H1 (cell line): ENCODE data around the gene HAS3. TPM values are rescaled to one million over a fixed set of nuclear protein-coding genes. Genes with fewer than 3 reads are reported as not detected.

Experiments used
- CTCF ChIA-PET: fragments of 300-600 bp; sonication (Branson Sonifier 250); formaldehyde crosslinking; loops from one replicate; lab custom pipeline; 2021; ENCODE audit not compliant: partially characterized antibody; lab: Charles Lee
- POLR2A ChIA-PET: fragments of 300-600 bp; sonication (Branson Sonifier 250); formaldehyde crosslinking; loops from one replicate; lab custom pipeline; 2021; ENCODE audit warnings: inconsistent platforms; ENCODE audit not compliant: partially characterized antibody; lab: Charles Lee
- DNase-seq, 2 experiments: peaks; one replicate each; pipeline versions ENCODE4 v3.0.0 to v3.0.0-alpha.2; 2010 to 2022; ENCODE audit warnings: low spot score in 2 of 2, low read depth in 1 of 2, mixed read lengths in 1 of 2
- FAIRE-seq: peaks from 2 replicates; lab custom pipeline; 2011; peaks lifted over from hg19 to GRCh38; lab: Jason Lieb, UNC
- H2AFZ ChIP-seq: 2 replicates; pipeline ENCODE4 v1.8.1; 2012; ENCODE audit warnings: low read length, inconsistent platforms
- H2AK5ac ChIP-seq: 2 replicates; pipeline ENCODE4 v1.6.1; 2013; ENCODE audit warnings: low read depth, low read length
- H2BK120ac ChIP-seq: replicated peaks from 2 replicates; pipeline ENCODE3; 2013; ENCODE audit warnings: low read depth, low read length, inconsistent platforms
- H2BK12ac ChIP-seq: 2 replicates; pipeline ENCODE4 v1.6.1; 2013; ENCODE audit warnings: low read depth, low read length
- H2BK15ac ChIP-seq: 2 replicates; pipeline ENCODE4 v1.6.1; 2013; ENCODE audit warnings: low read length
- H2BK20ac ChIP-seq: 2 replicates; pipeline ENCODE4 v1.6.1; 2013; ENCODE audit warnings: low read length
- H2BK5ac ChIP-seq: 2 replicates; pipeline ENCODE4 v1.6.1; 2013; ENCODE audit warnings: low read depth, low read length
- H3K14ac ChIP-seq: 2 replicates; pipeline ENCODE4 v1.6.1; 2013; ENCODE audit warnings: inconsistent platforms; ENCODE audit not compliant: insufficient read length
- H3K18ac ChIP-seq: 2 replicates; pipeline ENCODE4 v1.6.1; 2013; ENCODE audit warnings: low read length; ENCODE audit errors: extremely low read depth
- H3K23ac ChIP-seq: 2 replicates; pipeline ENCODE4 v1.6.1; 2013; ENCODE audit warnings: inconsistent platforms; ENCODE audit not compliant: insufficient read length
- H3K23me2 ChIP-seq: 2 replicates; pipeline ENCODE4 v1.6.1; 2013; ENCODE audit warnings: low read depth, low read length
- H3K27ac ChIP-seq: 2 replicates; pipeline ENCODE4 v1.6.1; 2011; ENCODE audit warnings: low read depth, low read length, inconsistent platforms
- H3K27me3 ChIP-seq, 4 experiments: replicated peaks in 1 of 4; 1 replicate in 1 of 4; 2 replicates in 3 of 4; pipeline versions ENCODE4 v1.6.1 to v1.8.1; 2011 to 2013; ENCODE audit warnings: low read length in 3 of 4, mild to moderate bottlenecking in 3 of 4, inconsistent platforms in 2 of 4, mixed read lengths in 2 of 4, moderate library complexity in 1 of 4; ENCODE audit not compliant: control insufficient read depth in 3 of 4, insufficient read depth in 3 of 4; ENCODE audit errors: extremely low read depth in 1 of 4
- H3K36me3 ChIP-seq, 4 experiments: 2 replicates each; pipeline versions ENCODE4 v1.6.1 to v1.8.1; 2011 to 2013; ENCODE audit warnings: mild to moderate bottlenecking in 4 of 4, low read length in 3 of 4, moderate library complexity in 2 of 4, control low read depth in 1 of 4, inconsistent platforms in 1 of 4; ENCODE audit not compliant: insufficient read depth in 4 of 4, control insufficient read depth in 2 of 4
- H3K4ac ChIP-seq: replicated peaks from 2 replicates; pipeline ENCODE3; 2013; ENCODE audit warnings: low read length, low read depth, mixed read lengths, inconsistent platforms; ENCODE audit not compliant: insufficient read length
- H3K4me1 ChIP-seq, 4 experiments: replicated peaks in 1 of 4; 1 replicate in 1 of 4; 2 replicates in 3 of 4; pipeline versions ENCODE4 v1.6.1 to v1.8.1; 2011 to 2013; ENCODE audit warnings: low read length in 3 of 4, inconsistent platforms in 2 of 4, mixed read lengths in 1 of 4; ENCODE audit not compliant: insufficient read depth in 4 of 4, control insufficient read depth in 3 of 4
- H3K4me2 ChIP-seq, 2 experiments: 2 replicates each; pipeline versions ENCODE4 v1.6.1 to v1.8.1; 2011 to 2013; ENCODE audit warnings: low read depth in 2 of 2, low read length in 2 of 2, control low read depth in 1 of 2, inconsistent platforms in 1 of 2, mild to moderate bottlenecking in 1 of 2; ENCODE audit not compliant: insufficient read depth in 1 of 2
- H3K4me3 ChIP-seq, 4 experiments: fragments of 200-600, 300-600 bp in 1 of 4; sonication (generic), shearing (Covaris generic), sonication (Bioruptor Twin) in 1 of 4; 2 replicates each; pipeline versions ENCODE4 v1.5.1 to v1.8.1; 2011 to 2016; ENCODE audit warnings: low read length in 4 of 4, low read depth in 3 of 4, control low read depth in 2 of 4, inconsistent platforms in 2 of 4, mild to moderate bottlenecking in 2 of 4, mixed read lengths in 1 of 4, moderate library complexity in 1 of 4; ENCODE audit not compliant: insufficient read depth in 2 of 4; ENCODE audit errors: extremely low read depth in 1 of 4
- H3K56ac ChIP-seq: replicated peaks from 2 replicates; pipeline ENCODE3; 2013; ENCODE audit warnings: low read depth, mild to moderate bottlenecking, mixed read lengths, low read length, inconsistent platforms; ENCODE audit not compliant: insufficient read length
- H3K79me1 ChIP-seq: 2 replicates; pipeline ENCODE4 v1.6.1; 2013; ENCODE audit warnings: low read depth, low read length, control low read depth
- H3K79me2 ChIP-seq, 2 experiments: 2 replicates each; pipeline versions ENCODE4 v1.6.1 to v1.8.1; 2012 to 2013; ENCODE audit warnings: low read length in 2 of 2, mild to moderate bottlenecking in 2 of 2, inconsistent platforms in 1 of 2; ENCODE audit not compliant: insufficient read depth in 2 of 2, control insufficient read depth in 1 of 2
- H3K9ac ChIP-seq, 4 experiments: replicated peaks in 1 of 4; 1 replicate in 1 of 4; 2 replicates in 3 of 4; pipeline versions ENCODE4 v1.6.1 to v1.8.1; 2011 to 2013; ENCODE audit warnings: low read depth in 3 of 4, low read length in 3 of 4, control low read depth in 2 of 4, mild to moderate bottlenecking in 2 of 4, moderate library complexity in 2 of 4, inconsistent platforms in 1 of 4; ENCODE audit errors: extremely low read depth in 1 of 4
- H3K9me3 ChIP-seq, 2 experiments: 2 replicates each; pipeline versions ENCODE4 v1.6.1 to v1.8.1; 2012 to 2013; ENCODE audit warnings: mild to moderate bottlenecking in 2 of 2, moderate library complexity in 2 of 2, control low read depth in 1 of 2, inconsistent platforms in 1 of 2, low read depth in 1 of 2, low read length in 1 of 2, mixed read lengths in 1 of 2; ENCODE audit not compliant: insufficient read depth in 2 of 2
- H4K20me1 ChIP-seq, 2 experiments: replicated peaks in 1 of 2; 2 replicates each; pipeline versions ENCODE3 to v1.8.1; 2011 to 2013; ENCODE audit warnings: inconsistent platforms in 2 of 2, low read length in 2 of 2, mild to moderate bottlenecking in 1 of 2; ENCODE audit not compliant: insufficient read depth in 2 of 2, control insufficient read depth in 1 of 2
- H4K5ac ChIP-seq: 2 replicates; pipeline ENCODE4 v1.6.1; 2013; ENCODE audit warnings: low read length, low read depth, mixed read lengths, inconsistent platforms; ENCODE audit not compliant: insufficient read length
- H4K8ac ChIP-seq: 2 replicates; pipeline ENCODE4 v1.8.0; 2013; ENCODE audit warnings: mild to moderate bottlenecking, moderate library complexity, low read length, inconsistent platforms; ENCODE audit not compliant: insufficient read depth; ENCODE audit errors: extremely low read depth
- H4K91ac ChIP-seq: replicated peaks from 2 replicates; pipeline ENCODE3; 2013; ENCODE audit warnings: low read length, mixed read lengths, inconsistent platforms; ENCODE audit not compliant: insufficient read length
- CTCF ChIP-seq, 3 experiments: IDR thresholded peaks; 1 replicate in 2 of 3; 2 replicates in 1 of 3; pipeline versions ENCODE4 v1.5.1 to v1.6.1; 2011; ENCODE audit warnings: low read length in 3 of 3, mild to moderate bottlenecking in 3 of 3, inconsistent platforms in 2 of 3, low read depth in 1 of 3, moderate library complexity in 1 of 3; ENCODE audit not compliant: insufficient read depth in 1 of 3; ENCODE audit errors: control extremely low read depth in 1 of 3
- EP300 ChIP-seq, 2 experiments: IDR thresholded peaks; 1 replicate in 1 of 2; 2 replicates in 1 of 2; pipeline ENCODE4 v1.6.1; 2011 to 2012; ENCODE audit warnings: low read depth in 2 of 2, low read length in 2 of 2, mild to moderate bottlenecking in 2 of 2, borderline replicate concordance in 1 of 2, inconsistent platforms in 1 of 2, moderate library complexity in 1 of 2
- KDM5A ChIP-seq: fragments of 200-600 bp; IDR thresholded peaks from 2 replicates; pipeline ENCODE4 v1.7.1; 2012; ENCODE audit warnings: mild to moderate bottlenecking, low read length, inconsistent platforms, mixed read lengths
- MAFK ChIP-seq: IDR thresholded peaks from 2 replicates; pipeline ENCODE4 v1.6.1; 2012; ENCODE audit warnings: low read depth, mild to moderate bottlenecking, improper control_type of control experiment, low read length
- POLR2A ChIP-seq, 2 experiments: IDR thresholded peaks; 1 replicate in 1 of 2; 2 replicates in 1 of 2; pipeline ENCODE4 v1.6.1; 2011; ENCODE audit warnings: low read depth in 2 of 2, low read length in 2 of 2, mild to moderate bottlenecking in 2 of 2; ENCODE audit errors: control extremely low read depth in 1 of 2
- POLR2AphosphoS5 ChIP-seq: IDR thresholded peaks from 2 replicates; pipeline ENCODE4 v1.6.1; 2011; ENCODE audit warnings: low read depth, low read length
- RAD21 ChIP-seq, 2 experiments: IDR thresholded peaks in 1 of 2; conservative IDR thresholded peaks in 1 of 2; 2 replicates each; pipeline ENCODE4 v1.6.1; 2011; ENCODE audit warnings: low read depth in 2 of 2, low read length in 2 of 2, improper control_type of control experiment in 1 of 2, inconsistent platforms in 1 of 2, mild to moderate bottlenecking in 1 of 2, moderate library complexity in 1 of 2
- RFX5 ChIP-seq: IDR thresholded peaks from 2 replicates; pipeline ENCODE4 v1.6.1; 2011; ENCODE audit warnings: low read depth, low read length, improper control_type of control experiment, borderline replicate concordance
- WGBS, 2 experiments: shearing (Covaris generic) in 1 of 2; methylation state at CpG; one replicate each; pipeline versions ENCODE4 v1.1.6 to v1.1.7; 2013 to 2015; ENCODE audit warnings: low lambda C conversion rate in 2 of 2, mixed read lengths in 2 of 2, inconsistent platforms in 1 of 2, low coverage in 1 of 2, missing lambda C conversion rate in 1 of 2; ENCODE audit not compliant: insufficient replicate concordance in 2 of 2, insufficient coverage in 1 of 2, insufficient read length in 1 of 2; ENCODE audit errors: extremely low coverage in 1 of 2, missing lambda C conversion rate in 1 of 2; 5-methylcytosine and 5-hydroxymethylcytosine counted together
- polyA plus RNA-seq, 7 experiments: library from polyadenylated mRNA; depleted of rRNA in 3 of 7; stranded (reverse) in 5 of 7; unstranded in 2 of 7; fragments of >200 nt in 5 of 7; fragments of 200-250 nt in 2 of 7; gene quantifications; 1 replicate in 5 of 7; 2 replicates in 1 of 7; 4 replicates in 1 of 7; pipeline versions ENCODE4 v1.2.1 to v1.2.3, GENCODE V29; 2011 to 2013; ENCODE audit warnings: missing spikeins in 2 of 7, mixed read lengths in 2 of 7
- total RNA-seq: library from RNA; stranded (reverse); fragmentation: NEBNext Ultra II Directional; extraction: Animal tissue kit (Norgen Biotek cat#: 25700); gene quantifications from 2 replicates; pipeline ENCODE4 v1.2.1, GENCODE V29; 2021

Gene HAS3
- total and polyA plus RNA-seq, 2 of the 8 experiments (the other 6 are each of a cell fraction or from before 2014, with no cell fraction given): 32.1 to 69.6 TPM

DNA sequence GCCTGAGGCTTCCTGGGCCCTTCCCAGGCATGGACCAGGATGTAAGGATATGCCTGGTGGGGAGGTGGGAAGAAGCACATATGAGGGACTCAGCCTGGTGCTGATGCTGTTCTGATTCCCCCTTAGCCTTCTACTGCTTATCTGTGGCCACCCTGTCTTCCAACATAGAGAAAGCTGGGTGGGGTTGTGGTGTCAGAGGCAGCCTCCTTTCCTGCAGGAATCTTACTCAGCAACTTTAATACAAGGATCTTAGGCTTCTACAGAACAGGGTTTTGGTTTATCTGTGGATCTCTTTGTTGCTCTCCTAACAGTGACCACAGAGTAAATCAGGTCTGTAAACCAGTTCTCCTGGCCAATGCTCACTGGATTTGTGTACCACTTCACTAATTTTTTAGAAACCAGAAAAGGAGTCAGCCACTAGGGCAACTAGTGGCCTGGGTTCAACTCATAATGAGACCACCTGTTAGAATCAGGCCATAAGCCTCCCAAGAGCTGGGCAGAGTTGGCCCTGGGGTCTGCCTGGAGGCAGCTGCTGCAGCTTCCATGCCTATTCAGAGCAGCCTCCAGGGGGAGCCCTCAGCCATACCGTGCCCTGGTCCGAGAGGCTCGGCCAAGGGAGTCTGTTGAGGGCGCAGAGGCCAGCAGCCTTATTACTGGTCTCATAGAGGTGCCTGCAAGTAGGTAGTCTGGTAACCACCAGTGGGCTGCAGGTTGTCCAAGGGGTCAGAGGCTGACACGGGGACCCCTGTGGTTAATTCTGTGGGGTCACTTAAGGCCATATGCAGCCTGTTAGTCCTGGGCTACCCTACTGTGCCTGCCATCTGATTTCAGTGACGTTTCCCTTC, 7.1 kb downstream of the HAS3 start:
- no peak overlapping the region for H4K91ac ChIP-seq
- H2BK12ac ChIP-seq: no peak overlapping the region
- H2BK15ac ChIP-seq: no peak overlapping the region
- no peak overlapping the region for H2BK120ac ChIP-seq
- H3K18ac ChIP-seq: no peak overlapping the region
- no peak overlapping the region for H3K56ac ChIP-seq
- H2BK5ac ChIP-seq: no peak overlapping the region
- CTCF ChIA-PET: interaction anchor here (0.5 to 10.6 kb wide), 28 partner anchors 9 to 921 kb away, joined by 3 to 174 read pairs (median 5); no protein-coding TSS in a partner anchor
- H3K4ac ChIP-seq: no peak overlapping the region
- H3K4me3 ChIP-seq: no peak overlapping the region
- TF ChIP-seq RFX5 (no peak), POLR2A (IDR thresholded peaks at IDR 0.05; ENCODE audit: control extremely low read depth in 1 of 2, low read depth in 2 of 2, low read length in 2 of 2) (peak in 1 of 2 experiments; percentile 43; a peak in 1 of 3 replicates), EP300 (IDR thresholded peaks at IDR 0.05; ENCODE audit: borderline replicate concordance in 1 of 2, low read depth in 2 of 2, low read length in 2 of 2) (no peak), MAFK (no peak), POLR2AphosphoS5 (0 out of 2 replicates have a peak, but pooled peaks have one; percentile 27), RAD21 (IDR thresholded peaks at IDR 0.05 in 1 of 2, conservative IDR thresholded peaks at IDR 0.05 in 1 of 2; ENCODE audit: low read depth in 2 of 2, low read length in 2 of 2) (peak; percentile 64 to 82), KDM5A (no peak), CTCF (IDR thresholded peaks at IDR 0.05; ENCODE audit: control extremely low read depth in 1 of 3, insufficient read depth in 1 of 3, low read depth in 1 of 3, low read length in 3 of 3) (peak; percentile 88 to 94 (median 91))
- H4K8ac ChIP-seq: no peak overlapping the region
- peaks cover 38 to 67% (median 64%) of the 10 kb centered on the region in 4 experiments for H3K36me3 ChIP-seq
- DNase-seq: peak in 1 of 2 experiments; percentile 90
- peaks cover 4 to 17% (median 12%) of the 10 kb centered on the region in 4 experiments for H3K4me1 ChIP-seq
- H3K23ac ChIP-seq: no peak overlapping the region
- H3K9me3 ChIP-seq: no peaks in the 10 kb centered on the region
- H3K79me2 ChIP-seq: peaks cover 8 to 46% of the 10 kb centered on the region in 2 experiments; a peak in 3 of 4 replicates
- WGBS, 2 experiments: 59% methylated on average over 5 of the region's 6 CpGs; no CpG with 5 or more reads in 1 of the 2 experiments
- H3K14ac ChIP-seq: no peak overlapping the region
- H2BK20ac ChIP-seq: no peak overlapping the region
- no peak overlapping the region for H3K4me2 ChIP-seq
- H3K27me3 ChIP-seq: no peaks in the 10 kb centered on the region
- peaks cover 10 to 24% of the 10 kb centered on the region in 2 experiments for H4K20me1 ChIP-seq
- H2AFZ ChIP-seq: no peak overlapping the region
- no peak overlapping the region; the same call in 1 of the 2 replicates for H2AK5ac ChIP-seq
- POLR2A ChIA-PET: interaction anchor here (0.7 to 3.8 kb wide), 9 partner anchors 8 to 269 kb away, joined by 3 to 20 read pairs (median 4); partner anchors contain the start of genes CHTF8 and UTP4
- H3K9ac ChIP-seq: no peak overlapping the region
- no peak overlapping the region; the same call in 1 of the 2 replicates for H3K27ac ChIP-seq
- H3K79me1 ChIP-seq: peaks cover 33% of the 10 kb centered on the region
- peak; percentile 45 for FAIRE-seq
- H3K23me2 ChIP-seq: peaks cover 8% of the 10 kb centered on the region
- no peak overlapping the region for H4K5ac ChIP-seq
